VCaP (cell line): ENCODE measurements around the gene NDFIP2.
A peak's percentile ranks its signal among the peaks of the same experiment; 100 is the strongest.
"Not testable (repeated sequence)": the region's sequence is repeated elsewhere in the genome, so short reads cannot be mapped to it uniquely, and the experiment has no call there.

Experiments used
- H3K27ac ChIP-seq: fragments of 450-650 bp; 2 replicates; pipeline ENCODE4 v1.5.1; 2017
- TF ChIP-seq, protein P1 (sequence below): fragments of 450-650 bp; conservative IDR thresholded peaks from 2 replicates; pipeline ENCODE4 v1.5.1; 2017; ENCODE audit warnings: mild to moderate bottlenecking, moderate library complexity

Gene NDFIP2

DNA sequence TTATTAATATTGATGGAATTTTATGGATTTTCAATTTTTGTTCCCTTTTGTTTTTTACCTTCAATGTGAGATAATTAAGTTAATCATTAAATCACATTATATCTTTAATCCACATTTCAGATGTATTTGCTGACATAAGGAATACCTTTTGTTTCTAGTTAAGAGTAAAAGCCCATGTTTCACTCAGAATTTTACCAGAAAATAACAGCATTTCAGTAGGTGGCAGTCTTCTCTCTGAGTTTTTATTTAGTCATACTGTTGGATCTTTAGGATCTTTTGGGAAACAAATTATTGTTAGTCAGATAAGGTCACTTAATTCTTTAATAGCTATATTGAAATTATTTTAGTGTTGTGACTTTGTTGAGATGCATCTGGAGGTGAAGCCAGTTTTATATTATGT, 67.9 kb downstream of the NDFIP2 start:
- H3K27ac ChIP-seq, result no peak overlapping the region
- TF ChIP-seq, protein P1, sequence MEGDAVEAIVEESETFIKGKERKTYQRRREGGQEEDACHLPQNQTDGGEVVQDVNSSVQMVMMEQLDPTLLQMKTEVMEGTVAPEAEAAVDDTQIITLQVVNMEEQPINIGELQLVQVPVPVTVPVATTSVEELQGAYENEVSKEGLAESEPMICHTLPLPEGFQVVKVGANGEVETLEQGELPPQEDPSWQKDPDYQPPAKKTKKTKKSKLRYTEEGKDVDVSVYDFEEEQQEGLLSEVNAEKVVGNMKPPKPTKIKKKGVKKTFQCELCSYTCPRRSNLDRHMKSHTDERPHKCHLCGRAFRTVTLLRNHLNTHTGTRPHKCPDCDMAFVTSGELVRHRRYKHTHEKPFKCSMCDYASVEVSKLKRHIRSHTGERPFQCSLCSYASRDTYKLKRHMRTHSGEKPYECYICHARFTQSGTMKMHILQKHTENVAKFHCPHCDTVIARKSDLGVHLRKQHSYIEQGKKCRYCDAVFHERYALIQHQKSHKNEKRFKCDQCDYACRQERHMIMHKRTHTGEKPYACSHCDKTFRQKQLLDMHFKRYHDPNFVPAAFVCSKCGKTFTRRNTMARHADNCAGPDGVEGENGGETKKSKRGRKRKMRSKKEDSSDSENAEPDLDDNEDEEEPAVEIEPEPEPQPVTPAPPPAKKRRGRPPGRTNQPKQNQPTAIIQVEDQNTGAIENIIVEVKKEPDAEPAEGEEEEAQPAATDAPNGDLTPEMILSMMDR, result peak; percentile 69

DNA sequence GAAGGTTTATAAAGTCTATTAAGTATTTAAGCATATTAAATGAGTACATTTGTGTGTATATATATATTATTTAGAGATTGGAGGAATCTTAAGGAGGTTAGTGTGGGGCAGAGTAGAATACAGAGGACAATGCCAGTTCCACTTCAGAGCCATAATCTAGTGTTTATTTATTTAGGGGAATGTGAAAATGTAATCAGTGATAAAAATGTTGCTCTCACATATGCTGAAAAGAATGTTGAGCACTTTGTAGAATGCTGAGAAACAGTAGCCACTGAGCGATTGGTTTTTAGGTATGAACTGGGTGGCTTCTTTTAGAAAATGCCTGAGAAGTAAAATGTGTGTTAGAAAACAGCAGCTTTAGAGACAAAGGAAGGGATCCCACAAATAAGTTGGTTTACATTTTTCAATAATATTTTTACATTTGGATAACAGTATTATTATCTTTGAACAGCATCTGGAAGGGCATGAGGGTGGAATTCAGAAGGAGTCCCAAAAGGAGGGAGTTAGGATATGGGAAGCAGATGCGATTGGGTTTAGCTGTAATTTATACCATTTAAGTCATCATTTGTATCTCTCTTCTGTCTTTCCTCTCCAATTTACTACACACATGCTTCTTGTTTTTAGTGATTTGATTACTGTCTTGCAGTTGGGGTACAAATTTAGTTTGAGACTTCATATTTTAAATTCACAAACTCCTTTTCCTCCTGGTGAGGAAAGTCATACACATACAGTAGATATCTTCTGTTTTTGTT, 68.6 kb downstream of the NDFIP2 start:
- no peak overlapping the region for H3K27ac ChIP-seq
- TF ChIP-seq, protein P1, result no peak

DNA sequence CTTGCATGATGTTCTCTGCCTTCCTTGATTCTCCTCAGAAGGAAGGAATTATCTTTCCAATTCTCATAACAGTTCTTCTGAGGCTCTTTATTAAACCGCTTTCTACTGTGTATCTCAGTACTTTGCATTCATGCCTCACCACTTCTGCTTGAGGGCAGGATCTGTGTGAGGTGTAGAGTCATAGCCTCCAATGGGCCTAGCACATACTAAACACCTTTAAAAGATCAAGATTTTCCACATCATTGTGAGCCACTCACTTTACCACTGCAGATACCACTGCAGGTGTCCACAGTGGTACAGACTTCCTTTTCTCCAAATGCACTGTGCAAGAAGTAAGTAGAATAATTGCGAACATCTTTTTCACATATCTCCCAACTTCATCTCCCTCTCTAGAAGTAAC, 76.7 kb downstream of the NDFIP2 start:
- TF ChIP-seq, protein P1, result no peak

DNA sequence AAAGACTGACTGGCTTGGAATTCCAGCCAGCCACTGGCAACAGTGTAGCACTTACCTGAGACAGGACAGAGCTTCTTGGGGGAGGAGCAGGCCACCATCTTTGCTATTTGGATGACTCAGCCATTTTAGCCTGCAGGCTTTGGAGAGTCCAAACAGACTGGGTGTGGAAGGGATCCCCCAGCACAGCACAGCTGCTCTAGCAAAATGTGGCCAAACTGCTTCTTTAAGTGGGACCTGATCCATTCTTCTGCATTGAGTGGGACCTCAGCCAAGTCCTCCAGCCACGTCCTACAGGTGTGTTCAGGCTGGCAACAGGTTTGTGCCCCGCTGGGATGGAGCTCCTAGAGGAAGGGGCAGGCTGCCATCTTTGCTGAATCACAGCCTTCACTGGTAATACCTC, 80.0 kb downstream of the NDFIP2 start:
- no peak overlapping the region for H3K27ac ChIP-seq
- TF ChIP-seq, protein P1, result no peak

More for the DNA sequence above, 76.7 kb downstream of the NDFIP2 start:
- no peak overlapping the region for H3K27ac ChIP-seq

DNA sequence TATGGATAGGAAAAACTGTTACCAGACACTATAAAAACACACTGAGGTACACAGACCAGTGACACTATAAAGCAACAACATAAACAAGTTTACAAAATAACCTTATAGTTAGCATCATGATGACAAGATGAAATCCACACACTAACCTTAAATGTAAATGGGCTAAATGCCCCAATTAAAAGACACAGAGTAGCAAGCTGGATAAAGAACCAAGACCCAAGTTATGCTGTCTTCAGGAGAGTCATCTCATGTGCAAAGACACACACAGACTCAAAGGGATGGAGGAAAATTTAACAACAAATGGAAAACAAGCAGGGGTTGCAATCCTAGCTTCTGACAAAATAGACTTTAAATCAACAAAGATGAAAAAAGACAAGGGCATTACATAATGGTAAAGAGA, 81.6 kb downstream of the NDFIP2 start:
- TF ChIP-seq, protein P1, result no peak
- no peak overlapping the region for H3K27ac ChIP-seq

DNA sequence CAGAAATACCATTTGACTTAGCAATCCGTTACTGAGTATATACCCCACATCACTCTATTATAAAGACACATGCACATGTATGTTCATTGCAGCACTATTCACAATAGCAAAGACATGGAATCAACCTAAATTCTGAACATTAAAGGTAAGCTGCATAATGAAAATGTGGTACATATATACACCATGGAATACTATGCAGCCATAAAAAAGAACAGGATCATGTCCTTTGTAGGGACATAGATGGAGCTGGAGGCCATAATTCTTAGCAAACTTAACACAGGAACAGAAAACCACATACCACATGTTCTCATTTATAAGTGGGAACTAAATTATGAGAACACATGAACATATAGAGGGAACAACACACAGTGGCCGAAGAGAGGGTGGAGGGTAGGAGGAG, 85.2 kb downstream of the NDFIP2 start:
- H3K27ac ChIP-seq, result no peak overlapping the region
- TF ChIP-seq, protein P1, result no peak

DNA sequence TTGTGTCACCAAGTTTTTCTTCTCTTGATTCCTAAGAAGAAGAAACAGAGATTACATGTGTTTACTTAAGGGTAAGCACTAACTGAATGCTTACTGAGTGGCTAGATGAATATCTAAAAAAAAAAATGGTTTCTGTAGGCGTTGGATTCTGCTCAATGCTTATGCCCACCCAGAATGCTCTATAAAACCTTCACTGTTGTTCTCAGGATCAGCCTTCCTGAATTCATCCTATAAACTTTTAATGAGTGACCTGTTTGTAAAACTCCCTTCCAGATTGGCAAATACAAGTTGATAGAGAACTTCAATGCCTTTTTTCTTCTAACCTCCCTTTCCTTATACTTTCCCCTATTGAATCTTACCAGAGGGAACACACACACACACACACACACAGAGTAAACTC, 90.2 kb downstream of the NDFIP2 start:
- TF ChIP-seq, protein P1, result no peak
- peak overlapping the region; percentile 72 for H3K27ac ChIP-seq

DNA sequence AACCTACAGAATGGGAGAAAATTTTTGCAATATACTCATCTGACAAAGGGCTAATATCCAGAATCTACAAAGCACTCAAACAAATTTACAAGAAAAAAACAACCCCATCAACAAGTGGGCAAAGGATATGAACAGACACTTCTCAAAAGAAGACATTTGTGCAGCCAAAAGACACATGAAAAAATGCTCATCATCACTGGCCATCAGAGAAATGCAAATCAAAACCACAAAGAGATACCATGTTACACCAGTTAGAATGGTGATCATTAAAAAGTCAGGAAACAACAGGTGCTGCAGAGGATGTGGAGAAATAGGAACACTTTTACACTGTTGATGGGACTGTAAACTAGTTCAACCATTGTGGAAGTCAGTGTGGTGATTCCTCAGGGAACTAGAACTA, 92.9 kb downstream of the NDFIP2 start:
- not testable (repeated sequence) for H3K27ac ChIP-seq
